Measurements from ENCODE around the gene CMTM2. TPM values are rescaled to one million over a fixed set of nuclear protein-coding genes. Genes with fewer than 3 reads are reported as not detected.
A peak's percentile ranks its signal among the peaks of the same experiment; 100 is the strongest.
"Not testable (repeated sequence)": the region's sequence is repeated elsewhere in the genome, so short reads cannot be mapped to it uniquely, and the experiment has no call there.

Gene CMTM2
- total RNA-seq, 2 experiments from 2014 or later = 0.29 TPM; not detected in 1

DNA sequence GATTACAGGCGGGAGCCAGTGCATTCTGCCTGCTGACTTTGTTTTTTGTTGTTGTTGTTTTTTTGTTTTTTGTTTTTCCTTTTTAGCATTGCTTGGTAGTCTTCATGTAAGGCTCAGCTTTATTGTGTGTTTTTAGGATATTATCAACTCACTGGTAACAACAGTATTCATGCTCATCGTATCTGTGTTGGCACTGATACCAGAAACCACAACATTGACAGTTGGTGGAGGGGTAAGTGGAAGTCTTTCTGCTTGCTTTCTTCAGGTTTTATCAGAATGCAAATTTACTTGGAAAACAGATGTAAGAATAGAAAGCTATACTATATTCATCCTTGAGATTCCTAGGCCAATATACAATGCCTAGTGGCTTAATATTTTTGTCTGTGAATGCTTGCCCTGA is 16.3 kb upstream of the CMTM2 start:
- H3K9me3 Mint-ChIP-seq = no peaks in the 10 kb centered on the region
- no peaks in the 10 kb centered on the region for H3K27me3 Mint-ChIP-seq
- peak overlapping the region; percentile 64 for H3K27ac Mint-ChIP-seq
- POLR2A ChIA-PET = interaction anchor here (1.0 to 2.9 kb wide), 5 partner anchors 10 to 47 kb away, joined by 3 to 16 read pairs (median 4); partner anchors contain the start of genes CKLF and CMTM2
- H3K4me1 Mint-ChIP-seq (ENCODE audit: low read depth) = peaks cover 59% of the 10 kb centered on the region
- TF ChIP-seq, protein P1, sequence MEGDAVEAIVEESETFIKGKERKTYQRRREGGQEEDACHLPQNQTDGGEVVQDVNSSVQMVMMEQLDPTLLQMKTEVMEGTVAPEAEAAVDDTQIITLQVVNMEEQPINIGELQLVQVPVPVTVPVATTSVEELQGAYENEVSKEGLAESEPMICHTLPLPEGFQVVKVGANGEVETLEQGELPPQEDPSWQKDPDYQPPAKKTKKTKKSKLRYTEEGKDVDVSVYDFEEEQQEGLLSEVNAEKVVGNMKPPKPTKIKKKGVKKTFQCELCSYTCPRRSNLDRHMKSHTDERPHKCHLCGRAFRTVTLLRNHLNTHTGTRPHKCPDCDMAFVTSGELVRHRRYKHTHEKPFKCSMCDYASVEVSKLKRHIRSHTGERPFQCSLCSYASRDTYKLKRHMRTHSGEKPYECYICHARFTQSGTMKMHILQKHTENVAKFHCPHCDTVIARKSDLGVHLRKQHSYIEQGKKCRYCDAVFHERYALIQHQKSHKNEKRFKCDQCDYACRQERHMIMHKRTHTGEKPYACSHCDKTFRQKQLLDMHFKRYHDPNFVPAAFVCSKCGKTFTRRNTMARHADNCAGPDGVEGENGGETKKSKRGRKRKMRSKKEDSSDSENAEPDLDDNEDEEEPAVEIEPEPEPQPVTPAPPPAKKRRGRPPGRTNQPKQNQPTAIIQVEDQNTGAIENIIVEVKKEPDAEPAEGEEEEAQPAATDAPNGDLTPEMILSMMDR (IDR thresholded peaks at IDR 0.05) = no peak
- H3K4me3 Mint-ChIP-seq = no peak overlapping the region
- ATAC-seq (no peak), DNase-seq (no peak)
- peaks cover 61% of the 10 kb centered on the region for H3K36me3 Mint-ChIP-seq (ENCODE audit: low read depth)
- intact Hi-C loops (cut with micrococcal nuclease) = loop anchor here (5.0 kb wide), 1 partner anchor 44 kb away; no protein-coding TSS in a partner anchor
- CTCF ChIA-PET = interaction anchor here (0.9 to 4.4 kb wide), 22 partner anchors 10 to 305 kb away, joined by 3 to 30 read pairs (median 7); partner anchors contain the start of genes CKLF, CMTM2, CMTM3 and NAE1

- Mint-ChIP-seq H3K27me3 (no peaks in the 10 kb centered on the region), H3K4me1 (ENCODE audit: low read depth) (peaks cover 58% of the 10 kb centered on the region), H3K27ac (peak overlapping the region; percentile 39), H3K4me3 (no peak overlapping the region), H3K36me3 (ENCODE audit: low read depth) (peaks cover 56% of the 10 kb centered on the region), H3K9me3 (no peaks in the 10 kb centered on the region)
- peak; percentile 23 for DNase-seq
- ChIA-PET CTCF (interaction anchor here (0.8 to 4.4 kb wide), 22 partner anchors 9 to 304 kb away, joined by 3 to 30 read pairs (median 6); partner anchors contain the start of genes CKLF, CMTM2, CMTM3 and NAE1), POLR2A (interaction anchor here (0.8 to 2.9 kb wide), 9 partner anchors 11 to 88 kb away, joined by 3 to 16 read pairs (median 4); partner anchors contain the start of genes CKLF and CMTM2)
- TF ChIP-seq, protein P1 (IDR thresholded peaks at IDR 0.05) = no peak
- peak; percentile 83 for ATAC-seq
- intact Hi-C loops (cut with micrococcal nuclease) = loop anchor here (5.0 kb wide), 1 partner anchor 44 kb away; no protein-coding TSS in a partner anchor
Measured at GRCh38 chr16:66563574-66564334, 15.5 kb upstream of the CMTM2 start.

- peaks cover 39% of the 10 kb centered on the region for H3K4me1 Mint-ChIP-seq (ENCODE audit: low read depth)
Measured at GRCh38 chr16:66566051-66566901, 13.0 kb upstream of the CMTM2 start, which contains the start of gene CMTM1. Gene CMTM1, plus strand, starts transcription at chr16:66566439. Its CDS starts 75 bp downstream, at chr16:66566514.

DNA sequence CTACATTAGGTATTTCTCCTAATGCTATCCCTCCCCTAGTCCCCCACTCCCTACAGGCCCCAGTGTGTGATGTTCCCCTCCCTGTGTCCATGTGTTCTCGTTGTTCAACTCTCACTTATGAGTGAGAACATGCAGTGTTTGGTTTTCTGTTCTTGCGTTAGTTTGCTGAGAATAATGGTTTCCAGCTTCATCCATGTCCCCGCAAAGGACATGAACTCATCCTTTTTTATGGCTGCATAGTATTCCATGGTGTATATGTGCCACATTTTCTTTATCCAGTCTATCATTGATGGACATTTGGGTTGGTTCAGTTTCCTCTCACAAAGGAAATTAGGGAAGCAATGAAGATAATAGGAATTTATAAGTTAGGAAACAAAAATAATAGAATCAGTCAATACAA is 12.0 kb upstream of the CMTM2 start:
- H3K27me3 Mint-ChIP-seq; CTCF ChIA-PET; intact Hi-C loops (cut with micrococcal nuclease); ATAC-seq; H3K4me3 Mint-ChIP-seq; DNase-seq; POLR2A ChIA-PET; H3K9me3 Mint-ChIP-seq: not testable (repeated sequence)
- Mint-ChIP-seq H3K4me1 (ENCODE audit: low read depth) (peaks cover 32% of the 10 kb centered on the region), H3K27ac (peak overlapping the region; percentile 31), H3K36me3 (ENCODE audit: low read depth) (peaks cover 43% of the 10 kb centered on the region)

More at GRCh38 chr16:66566051-66566901, 13.0 kb upstream of the CMTM2 start, which contains the start of gene CMTM1:
- DNase-seq = no peak
- Mint-ChIP-seq H3K9me3 (no peaks in the 10 kb centered on the region), H3K4me3 (no peak within 1 kb of the TSS), H3K27ac (no peak within 1 kb of the TSS), H3K27me3 (no peaks in the 10 kb centered on the region), H3K36me3 (ENCODE audit: low read depth) (peaks cover 45% of the 10 kb centered on the region)
- intact Hi-C loops (cut with micrococcal nuclease) = no loop called here
- CTCF ChIA-PET = interaction anchor here (0.8 to 2.0 kb wide), 5 partner anchors 16 to 44 kb away, joined by 3 to 10 read pairs (median 4); partner anchors contain the start of gene TK2
- TF ChIP-seq, protein P1 (IDR thresholded peaks at IDR 0.05) = no peak
- POLR2A ChIA-PET = interaction anchor here (0.8 kb wide), 1 partner anchor 18 kb away, joined by 3 read pairs; no protein-coding TSS in a partner anchor
- no peak for ATAC-seq

DNA sequence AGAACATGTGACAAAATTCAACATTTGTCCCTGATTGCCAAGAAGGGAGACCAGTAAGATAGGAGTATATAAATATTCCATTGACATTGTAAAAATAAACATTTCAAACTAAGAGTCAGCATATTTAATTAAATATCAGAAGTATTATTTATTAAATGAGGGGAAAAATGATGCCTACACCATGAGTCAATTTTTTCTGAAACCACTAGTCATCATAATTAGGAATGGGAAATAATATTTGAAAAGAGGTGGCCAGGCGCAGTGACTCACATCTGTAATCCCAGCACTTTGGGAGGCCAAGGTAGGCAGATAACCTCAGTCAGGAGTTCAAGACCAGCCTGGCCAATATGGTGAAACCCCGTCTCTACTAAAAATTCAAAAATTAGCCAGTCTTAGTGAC is 10.9 kb upstream of the CMTM2 start:
- CTCF ChIA-PET = no interaction called here

More for the DNA sequence above, 10.9 kb upstream of the CMTM2 start:
- no peak overlapping the region for H3K27ac Mint-ChIP-seq
- DNase-seq (no peak), ATAC-seq (no peak)
- H3K36me3 Mint-ChIP-seq (ENCODE audit: low read depth) = peaks cover 37% of the 10 kb centered on the region
- no peaks in the 10 kb centered on the region for H3K27me3 Mint-ChIP-seq
- no peak overlapping the region for H3K4me3 Mint-ChIP-seq
- intact Hi-C loops (cut with micrococcal nuclease) = no loop called here
- peaks cover 25% of the 10 kb centered on the region for H3K4me1 Mint-ChIP-seq (ENCODE audit: low read depth)
- H3K9me3 Mint-ChIP-seq = no peaks in the 10 kb centered on the region
- TF ChIP-seq, protein P1 (IDR thresholded peaks at IDR 0.05) = no peak
- POLR2A ChIA-PET = no interaction called here
